GM12872 (cell line): Measurements from ENCODE around the gene HERC6.

Experiments
- TF ChIP-seq, protein P1 (sequence below): IDR thresholded peaks from 3 replicates; pipeline ENCODE4 v1.5.1; 2011; ENCODE audit warnings: low read depth, mild to moderate bottlenecking, low read length, moderate library complexity; ENCODE audit not compliant: insufficient read depth

The HERC6 gene

GRCh38 chr4:88441696-88442095, 63.0 kb downstream of the HERC6 start:
- TF ChIP-seq, protein P1, sequence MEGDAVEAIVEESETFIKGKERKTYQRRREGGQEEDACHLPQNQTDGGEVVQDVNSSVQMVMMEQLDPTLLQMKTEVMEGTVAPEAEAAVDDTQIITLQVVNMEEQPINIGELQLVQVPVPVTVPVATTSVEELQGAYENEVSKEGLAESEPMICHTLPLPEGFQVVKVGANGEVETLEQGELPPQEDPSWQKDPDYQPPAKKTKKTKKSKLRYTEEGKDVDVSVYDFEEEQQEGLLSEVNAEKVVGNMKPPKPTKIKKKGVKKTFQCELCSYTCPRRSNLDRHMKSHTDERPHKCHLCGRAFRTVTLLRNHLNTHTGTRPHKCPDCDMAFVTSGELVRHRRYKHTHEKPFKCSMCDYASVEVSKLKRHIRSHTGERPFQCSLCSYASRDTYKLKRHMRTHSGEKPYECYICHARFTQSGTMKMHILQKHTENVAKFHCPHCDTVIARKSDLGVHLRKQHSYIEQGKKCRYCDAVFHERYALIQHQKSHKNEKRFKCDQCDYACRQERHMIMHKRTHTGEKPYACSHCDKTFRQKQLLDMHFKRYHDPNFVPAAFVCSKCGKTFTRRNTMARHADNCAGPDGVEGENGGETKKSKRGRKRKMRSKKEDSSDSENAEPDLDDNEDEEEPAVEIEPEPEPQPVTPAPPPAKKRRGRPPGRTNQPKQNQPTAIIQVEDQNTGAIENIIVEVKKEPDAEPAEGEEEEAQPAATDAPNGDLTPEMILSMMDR: no peak

- TF ChIP-seq, protein P1: no peak
Observed at GRCh38 chr4:88442689-88443191, 64.1 kb downstream of the HERC6 start.

- TF ChIP-seq, protein P1: no peak
Observed at GRCh38 chr4:88443486-88443885, 64.8 kb downstream of the HERC6 start.

- TF ChIP-seq, protein P1: no peak
Observed at GRCh38 chr4:88445252-88445651, 66.6 kb downstream of the HERC6 start.

GRCh38 chr4:88446124-88446523, 67.5 kb downstream of the HERC6 start:
- TF ChIP-seq, protein P1: no peak

- TF ChIP-seq, protein P1: no peak
Observed at GRCh38 chr4:88447371-88448095, 68.9 kb downstream of the HERC6 start.

- TF ChIP-seq, protein P1: no peak
Observed at GRCh38 chr4:88448889-88449288, 70.2 kb downstream of the HERC6 start.
